ENCODE data around the gene ZNF524. TPM values are rescaled to one million over a fixed set of nuclear protein-coding genes. Genes with fewer than 3 reads are reported as not detected.

Gene ZNF524
- total RNA-seq, 1 experiment from 2014 or later, result 4.7 TPM

GRCh38 chr19:55596304-55596703 is 3.8 kb upstream of the ZNF524 start:
- no peak for DNase-seq (ENCODE audit: low read depth, low spot score)
- in situ Hi-C loops (cut with HindIII; ENCODE audit: low pct_unique_long_range_greater_than_20kb, low sequenced_read_pairs), result no loop called here

- DNase-seq (ENCODE audit: low read depth, low spot score), result no peak
- in situ Hi-C loops (cut with HindIII; ENCODE audit: low pct_unique_long_range_greater_than_20kb, low sequenced_read_pairs), result no loop called here
Measured at GRCh38 chr19:55597501-55597921, 2.6 kb upstream of the ZNF524 start.

GRCh38 chr19:55598034-55598433 is 2.1 kb upstream of the ZNF524 start:
- in situ Hi-C loops (cut with HindIII; ENCODE audit: low pct_unique_long_range_greater_than_20kb, low sequenced_read_pairs), result no loop called here
- no peak for DNase-seq (ENCODE audit: low read depth, low spot score)

DNA sequence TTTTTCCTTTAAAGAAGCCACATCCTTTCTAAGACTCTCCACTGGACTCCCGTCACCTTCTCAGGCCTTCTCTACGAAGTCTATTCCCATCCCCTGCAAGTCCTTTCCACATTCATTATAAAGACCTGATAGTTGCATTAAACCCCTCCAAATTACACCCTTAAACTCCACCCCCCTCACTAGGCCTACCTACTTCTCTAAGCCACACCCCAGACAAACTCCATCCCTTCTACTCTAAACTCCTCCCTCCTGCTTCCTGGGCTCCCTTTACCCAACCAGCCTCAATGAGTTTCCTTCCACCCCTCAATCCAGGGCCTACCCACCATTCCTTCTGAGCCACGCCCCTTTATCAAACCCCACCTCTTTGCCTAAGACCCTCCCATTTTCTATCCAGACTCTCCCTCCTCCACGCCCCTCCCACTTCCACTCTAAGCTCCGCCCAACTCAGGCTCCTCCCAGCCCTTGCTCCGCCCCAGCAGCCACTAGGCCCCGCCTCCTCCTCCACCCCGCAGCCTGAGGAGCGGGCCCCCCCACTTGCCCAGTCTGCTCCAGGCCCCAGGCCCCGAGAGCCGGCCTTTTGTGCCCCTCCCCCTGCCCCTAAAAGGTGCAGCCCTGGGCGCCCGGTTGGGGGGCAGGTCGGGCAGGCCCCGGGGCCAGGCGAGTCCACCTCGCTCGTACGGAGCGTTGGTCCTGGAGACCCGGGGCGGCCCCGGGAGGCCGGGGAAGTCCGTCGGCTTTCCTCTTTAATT is 1.2 kb upstream of the ZNF524 start:
- in situ Hi-C loops (cut with HindIII; ENCODE audit: low pct_unique_long_range_greater_than_20kb, low sequenced_read_pairs), result no loop called here
- peak; percentile 95 for DNase-seq (ENCODE audit: low read depth, low spot score)

- in situ Hi-C loops (cut with HindIII; ENCODE audit: low pct_unique_long_range_greater_than_20kb, low sequenced_read_pairs), result no loop called here
- DNase-seq (ENCODE audit: low read depth, low spot score), result peak; percentile 98
Measured at GRCh38 chr19:55599468-55599841, 633 bp upstream of the ZNF524 start, which contains the start of gene FIZ1. Gene FIZ1, minus strand, starts transcription at chr19:55599517. Its CDS starts 1,652 bp downstream, at chr19:55597865.

- DNase-seq (ENCODE audit: low read depth, low spot score), result no peak
- in situ Hi-C loops (cut with HindIII; ENCODE audit: low pct_unique_long_range_greater_than_20kb, low sequenced_read_pairs), result no loop called here
Measured at GRCh38 chr19:55600662-55601028, 557 bp downstream of the ZNF524 start.

DNA sequence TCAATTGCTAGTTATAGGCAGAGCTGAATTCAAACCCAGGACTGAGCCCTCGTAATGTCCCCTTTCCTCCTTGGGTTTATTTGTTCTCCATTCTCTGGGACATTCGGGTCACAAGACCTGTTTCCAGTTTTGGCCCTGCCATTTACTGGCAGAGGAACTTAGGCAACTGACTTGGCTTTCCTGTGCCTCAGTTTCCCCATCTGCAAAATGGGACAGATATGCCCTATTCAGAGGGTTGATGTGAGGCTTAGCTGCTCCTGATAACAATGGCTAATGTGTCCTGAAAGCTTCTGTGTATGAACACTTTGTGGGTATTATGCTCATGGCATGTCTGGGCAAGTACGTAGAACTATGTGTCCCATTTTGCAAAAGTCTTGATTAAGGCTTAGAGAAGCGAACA is 996 bp downstream of the ZNF524 start:
- no peak for DNase-seq (ENCODE audit: low read depth, low spot score)
- in situ Hi-C loops (cut with HindIII; ENCODE audit: low pct_unique_long_range_greater_than_20kb, low sequenced_read_pairs), result no loop called here

- in situ Hi-C loops (cut with HindIII; ENCODE audit: low pct_unique_long_range_greater_than_20kb, low sequenced_read_pairs), result no loop called here
- DNase-seq (ENCODE audit: low read depth, low spot score), result no peak
Measured at GRCh38 chr19:55602104-55603001, 2.3 kb downstream of the ZNF524 start.

DNA sequence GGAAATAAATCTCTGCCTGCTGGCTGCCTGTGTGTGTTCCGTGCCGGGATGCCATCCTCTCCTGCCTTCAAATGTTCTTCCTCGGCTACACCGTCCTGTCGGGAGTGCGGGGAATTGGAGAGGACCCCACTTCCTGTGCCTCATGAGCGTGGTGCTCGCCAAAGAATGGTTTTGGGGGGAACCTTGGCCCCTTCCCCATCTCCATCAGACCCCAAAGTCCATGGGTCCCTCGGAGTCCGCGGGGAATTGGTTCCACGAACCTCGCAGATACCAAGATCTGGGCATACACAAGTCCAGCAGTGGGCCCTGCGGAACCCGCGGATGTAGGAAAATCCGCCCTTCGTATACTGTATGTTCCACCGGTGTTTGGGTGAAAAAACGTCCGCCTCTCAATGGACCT is 3.0 kb downstream of the ZNF524 start:
- in situ Hi-C loops (cut with HindIII; ENCODE audit: low pct_unique_long_range_greater_than_20kb, low sequenced_read_pairs), result no loop called here
- DNase-seq (ENCODE audit: low read depth, low spot score), result no peak

DNA sequence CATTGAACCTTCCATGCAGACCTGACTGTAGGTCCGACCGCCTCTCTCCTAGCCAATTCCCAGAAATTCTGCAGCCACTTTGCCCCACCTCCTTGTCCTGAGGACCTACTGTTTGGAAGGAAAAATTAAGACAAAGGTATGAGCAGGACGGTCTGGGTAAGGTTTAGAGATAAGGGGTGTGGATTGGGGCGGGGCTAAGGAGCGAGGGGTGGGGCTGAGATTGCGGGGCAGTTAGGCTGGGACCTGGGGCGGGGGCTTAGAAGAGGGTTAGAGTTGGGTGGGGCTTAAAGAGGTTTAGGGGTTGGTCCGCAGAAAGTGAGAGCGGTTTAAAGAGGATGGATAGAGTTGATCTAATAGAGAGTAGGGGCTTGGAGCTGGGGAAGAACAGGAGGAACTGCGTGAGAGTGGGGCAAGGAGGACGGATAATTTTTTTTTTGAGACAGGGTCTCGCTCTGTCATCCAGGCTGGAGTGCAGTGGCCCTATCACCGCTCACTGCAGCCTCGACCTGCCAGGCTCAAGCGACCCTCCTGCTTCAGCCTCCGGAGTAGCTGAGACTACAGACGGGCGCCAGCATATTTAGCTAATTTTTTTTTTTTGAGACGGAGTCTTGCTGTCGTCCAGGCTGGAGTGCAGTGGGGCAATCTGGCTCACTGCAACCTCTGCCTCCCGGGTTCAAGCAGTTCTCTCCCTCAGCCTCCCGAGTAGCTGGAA is 3.6 kb downstream of the ZNF524 start:
- in situ Hi-C loops (cut with HindIII; ENCODE audit: low pct_unique_long_range_greater_than_20kb, low sequenced_read_pairs), result no loop called here
- DNase-seq (ENCODE audit: low read depth, low spot score), result no peak

GRCh38 chr19:55605207-55605636 is 5.1 kb downstream of the ZNF524 start:
- DNase-seq (ENCODE audit: low read depth, low spot score), result peak; percentile 97
- in situ Hi-C loops (cut with HindIII; ENCODE audit: low pct_unique_long_range_greater_than_20kb, low sequenced_read_pairs), result no loop called here

DNA sequence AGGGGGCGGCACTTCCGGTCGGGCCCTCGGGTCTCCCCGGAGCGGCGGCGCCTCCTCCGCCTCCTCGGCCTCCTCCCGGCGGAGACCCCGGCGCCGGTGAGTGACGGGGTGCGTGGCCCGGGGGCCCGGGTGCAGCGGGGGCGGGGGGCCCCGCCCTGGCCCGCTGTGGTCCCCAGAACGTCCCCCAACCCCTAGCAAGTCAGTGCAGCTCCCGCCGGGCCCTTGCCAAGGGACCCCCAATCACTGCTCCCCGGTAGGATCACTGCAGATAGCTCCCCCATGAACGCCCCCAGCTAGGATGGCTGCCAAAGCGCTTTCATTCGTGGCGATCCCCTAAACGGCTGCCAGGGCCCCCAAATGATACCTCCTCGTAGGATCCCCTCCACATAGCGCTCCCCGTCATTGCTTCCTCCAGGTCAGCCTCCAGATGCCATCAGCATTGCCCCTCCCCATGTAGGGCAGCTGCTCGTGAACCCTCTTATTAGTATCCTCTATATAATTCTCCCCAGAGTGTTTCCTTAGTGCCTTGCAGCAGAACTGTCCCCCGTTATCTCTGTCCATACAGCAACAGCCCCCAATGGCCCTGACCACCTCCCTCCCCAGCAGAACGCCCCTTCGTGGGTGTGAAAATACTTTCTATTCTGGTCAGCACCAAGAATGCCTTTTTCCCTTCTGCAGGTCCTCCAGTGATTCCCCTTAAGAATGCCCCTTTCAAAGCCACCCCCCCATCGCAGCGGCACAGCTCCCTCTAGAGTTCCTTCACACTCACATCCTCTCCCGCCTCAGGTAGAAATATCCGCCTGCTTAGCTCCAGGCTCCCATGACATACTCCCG is 5.8 kb downstream of the ZNF524 start, which contains the start of gene ZNF865:
Gene ZNF865, plus strand, starts transcription at position 11 of the 834 bp plus-strand sequence. CDS start 7,972 bp downstream, outside the sequence.
- in situ Hi-C loops (cut with HindIII; ENCODE audit: low pct_unique_long_range_greater_than_20kb, low sequenced_read_pairs), result no loop called here
- DNase-seq (ENCODE audit: low read depth, low spot score), result peak; percentile 82

GRCh38 chr19:55606471-55606787 is 6.3 kb downstream of the ZNF524 start:
- in situ Hi-C loops (cut with HindIII; ENCODE audit: low pct_unique_long_range_greater_than_20kb, low sequenced_read_pairs), result no loop called here

DNA sequence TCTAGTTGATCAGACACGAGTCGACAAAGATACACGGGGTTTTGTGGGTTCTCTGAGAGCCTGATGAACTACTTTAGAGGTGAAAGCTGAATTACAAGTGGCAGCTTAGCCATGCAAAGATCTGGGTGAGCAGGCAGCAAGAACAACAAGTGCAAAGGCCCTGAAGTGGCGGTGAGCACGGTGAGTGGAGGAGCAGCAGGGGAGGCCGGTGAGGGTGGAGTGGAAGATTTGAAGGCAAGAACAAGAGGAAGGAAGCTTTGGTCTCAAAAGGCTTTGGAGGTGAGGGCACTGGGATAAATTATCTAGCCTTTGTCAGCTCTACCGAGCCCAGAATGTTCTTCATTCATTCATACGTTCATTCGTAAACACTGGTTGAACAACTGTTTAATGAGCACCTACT is 6.7 kb downstream of the ZNF524 start:
- no peak for DNase-seq (ENCODE audit: low read depth, low spot score)
- in situ Hi-C loops (cut with HindIII; ENCODE audit: low pct_unique_long_range_greater_than_20kb, low sequenced_read_pairs), result no loop called here

More at GRCh38 chr19:55606471-55606787, 6.3 kb downstream of the ZNF524 start:
- no peak for DNase-seq (ENCODE audit: low read depth, low spot score)

GRCh38 chr19:55609326-55609725 is 9.2 kb downstream of the ZNF524 start:
- DNase-seq (ENCODE audit: low read depth, low spot score), result no peak
- in situ Hi-C loops (cut with HindIII; ENCODE audit: low pct_unique_long_range_greater_than_20kb, low sequenced_read_pairs), result no loop called here

- in situ Hi-C loops (cut with HindIII; ENCODE audit: low pct_unique_long_range_greater_than_20kb, low sequenced_read_pairs), result no loop called here
- DNase-seq (ENCODE audit: low read depth, low spot score), result no peak
Measured at GRCh38 chr19:55611300-55611982, 11.4 kb downstream of the ZNF524 start.
